ENCODE results near the gene IPO11. TPM values are rescaled to one million over a fixed set of nuclear protein-coding genes. Genes with fewer than 3 reads are reported as not detected.

Gene IPO11
- total and polyA plus RNA-seq, 2 of the 4 experiments (the other 2 are of a cell fraction): 12.6 to 40.0 TPM

GRCh38 chr5:62538017-62538942, 125.7 kb downstream of the IPO11 start:
- Histone ChIP-seq H4K5ac (ENCODE audit: low read depth, low read length) (no peak overlapping the region), H3K79me1 (ENCODE audit: low read depth in 1 of 2, low read length in 2 of 2) (no peaks in the 10 kb centered on the region; a peak in 1 of 4 replicates), H3K9me1 (ENCODE audit: insufficient read depth, low read length) (no peaks in the 10 kb centered on the region), H4K8ac (ENCODE audit: low read depth in 2 of 2, low read length in 2 of 2) (no peak overlapping the region), H3K4me3 (ENCODE audit: insufficient read depth, low read depth, low read length) (no peak overlapping the region), H3K27ac (ENCODE audit: insufficient read depth, low read length) (no peak overlapping the region), H2BK20ac (ENCODE audit: low read depth, low read length) (no peak overlapping the region), H2AFZ (replicated peaks; ENCODE audit: low read length, poor library complexity) (no peak overlapping the region), H3K14ac (replicated peaks; ENCODE audit: low read depth, low read length) (no peak overlapping the region), H3K9me3 (ENCODE audit: control insufficient read depth, insufficient read depth, low read length) (no peaks in the 10 kb centered on the region), H3K23ac (ENCODE audit: low read depth, low read length) (no peak overlapping the region), H2BK5ac (ENCODE audit: low read depth, low read length, poor library complexity, severe bottlenecking) (no peak overlapping the region), H3K4ac (ENCODE audit: low read depth, low read length) (no peak overlapping the region), H3K27me3 (ENCODE audit: control insufficient read depth, insufficient read depth, low read length) (no peaks in the 10 kb centered on the region), H2BK120ac (ENCODE audit: low read depth, low read length) (no peak overlapping the region), H3K9ac (ENCODE audit: low read depth, low read length) (no peak overlapping the region), H2BK15ac (ENCODE audit: low read depth, low read length) (no peak overlapping the region), H3K18ac (ENCODE audit: low read depth, low read length) (no peak overlapping the region), H3K36me3 (ENCODE audit: control insufficient read depth, insufficient read depth, low read length) (no peaks in the 10 kb centered on the region), H4K20me1 (ENCODE audit: insufficient read depth, low read length) (no peaks in the 10 kb centered on the region), H3K4me1 (ENCODE audit: control insufficient read depth, insufficient read depth, low read length) (no peaks in the 10 kb centered on the region; the same call in 1 of the 2 replicates), H2AK9ac (replicated peaks; ENCODE audit: low read depth, low read length, poor library complexity) (no peak overlapping the region), H3K4me2 (ENCODE audit: low read depth, low read length) (no peak overlapping the region), H4K91ac (ENCODE audit: insufficient read depth, low read depth, low read length) (no peak overlapping the region), H3K56ac (ENCODE audit: extremely low read depth, insufficient read depth, low read length) (no peak overlapping the region), H2AK5ac (ENCODE audit: low read depth, low read length) (no peak overlapping the region)
- peak; percentile 67 for ATAC-seq (ENCODE audit: low read depth)
- ChIA-PET CTCF (interaction anchor here (1.0 kb wide), 1 partner anchor 16 kb away, joined by 3 read pairs; no protein-coding TSS in a partner anchor), POLR2A (ENCODE audit: unreplicated experiment) (no interaction called here)
- dilution Hi-C loops (cut with HindIII; ENCODE audit: low sequenced_read_pairs, unreplicated experiment) (no loop called here), intact Hi-C loops (cut with micrococcal nuclease) (no loop called here), in situ Hi-C loops (cut with MboI; ENCODE audit: low sequenced_read_pairs) (no loop called here)
- WGBS, 2 experiments (ENCODE audit: extremely low coverage in 2 of 2, insufficient read length in 1 of 2): no CpG with 5 or more reads among the region's 9 CpGs
- BruUV-seq (replicated peaks): no TSS peak
- TF ChIP-seq NFE2L2 (IDR thresholded peaks at IDR 0.05; ENCODE audit: low read depth, low read length) (peak; percentile 58), MXI1 (IDR thresholded peaks at IDR 0.05; ENCODE audit: borderline replicate concordance, low read depth, low read length) (no peak), CTCF (conservative IDR thresholded peaks at IDR 0.05; ENCODE audit: low read depth, low read length) (no peak), MAFK (IDR thresholded peaks at IDR 0.05; ENCODE audit: low read depth, low read length) (no peak), USF2 (IDR thresholded peaks at IDR 0.05; ENCODE audit: low read depth, low read length) (no peak; the same call in 1 of the 2 replicates), BHLHE40 (IDR thresholded peaks at IDR 0.05; ENCODE audit: low read depth, low read length) (peak; percentile 6; the same call in 1 of the 2 replicates), MAZ (IDR thresholded peaks at IDR 0.05; ENCODE audit: borderline replicate concordance, low read depth, low read length) (no peak), RAD21 (IDR thresholded peaks at IDR 0.05; ENCODE audit: low read length) (no peak), FOS (IDR thresholded peaks at IDR 0.05; ENCODE audit: low read depth, low read length) (peak; percentile 25; the same call in 1 of the 2 replicates), RFX5 (IDR thresholded peaks at IDR 0.05; ENCODE audit: low read depth, low read length) (no peak), SMC3 (IDR thresholded peaks at IDR 0.05; ENCODE audit: low read depth, low read length) (no peak), CEBPB (IDR thresholded peaks at IDR 0.05; ENCODE audit: low read depth, low read length) (peak; percentile 89), ELK1 (IDR thresholded peaks at IDR 0.05; ENCODE audit: borderline replicate concordance, low read depth, low read length) (no peak)
- DNase-seq: peak; percentile 94

Data from IMR-90 (cell line).